DND-41 (cell line): ENCODE measurements around the gene DERL2.

Experiments used
- ATAC-seq: fragments of 200-7000 bp; cut with Tn5 transposase; 3 replicates; pipeline ENCODE4 v1.9.1; 2021; ENCODE audit warnings: low read depth; ENCODE audit not compliant: insufficient read depth
- DNase-seq: peaks from one replicate; pipeline ENCODE4 v3.0.0-alpha.2; 2020
- H2AFZ ChIP-seq: 2 replicates; pipeline ENCODE4 v1.6.0; 2012; ENCODE audit warnings: low read depth, low read length
- H3K27ac ChIP-seq: 2 replicates; pipeline ENCODE4 v1.5.1; 2012; ENCODE audit warnings: low read length, inconsistent platforms
- H3K27me3 ChIP-seq: fragments of 200-600 bp; sonication (generic); 2 replicates; pipeline ENCODE4 v1.6.0; 2012; ENCODE audit warnings: low read length, mild to moderate bottlenecking, inconsistent platforms; ENCODE audit not compliant: insufficient read depth, poor library complexity
- H3K36me3 ChIP-seq: 2 replicates; pipeline ENCODE4 v1.5.1; 2012; ENCODE audit warnings: low read length, inconsistent platforms; ENCODE audit not compliant: insufficient read depth
- H3K4me1 ChIP-seq: 2 replicates; pipeline ENCODE4 v1.5.1; 2012; ENCODE audit warnings: mild to moderate bottlenecking, low read length; ENCODE audit not compliant: insufficient read depth
- H3K4me2 ChIP-seq: 2 replicates; pipeline ENCODE4 v1.6.0; 2012; ENCODE audit warnings: mild to moderate bottlenecking, moderate library complexity, low read length, inconsistent platforms; ENCODE audit not compliant: insufficient read depth
- H3K4me3 ChIP-seq, 2 experiments: fragments of 200-600 bp in 1 of 2; shearing (Covaris generic) in 1 of 2; 2 replicates each; pipeline ENCODE4 v1.5.1; 2012 to 2016; ENCODE audit warnings: inconsistent platforms in 2 of 2, low read length in 2 of 2, mild to moderate bottlenecking in 2 of 2, low read depth in 1 of 2, moderate library complexity in 1 of 2
- H3K79me2 ChIP-seq: 2 replicates; pipeline ENCODE4 v1.6.0; 2012; ENCODE audit warnings: low read length, inconsistent platforms; ENCODE audit not compliant: insufficient read depth
- H3K9ac ChIP-seq: 2 replicates; pipeline ENCODE4 v1.6.0; 2012; ENCODE audit warnings: low read depth, mild to moderate bottlenecking, inconsistent platforms, low read length, moderate library complexity
- H3K9me3 ChIP-seq: 2 replicates; pipeline ENCODE4 v1.5.1; 2012; ENCODE audit warnings: low read length, moderate library complexity, mild to moderate bottlenecking, inconsistent platforms; ENCODE audit not compliant: insufficient read depth, severe bottlenecking
- H4K20me1 ChIP-seq: 2 replicates; pipeline ENCODE4 v1.6.0; 2012; ENCODE audit warnings: low read length; ENCODE audit not compliant: insufficient read depth
- EZH2 ChIP-seq: IDR thresholded peaks from 3 replicates; pipeline ENCODE4 v1.6.1; 2012; ENCODE audit warnings: borderline replicate concordance, low read depth, mild to moderate bottlenecking, moderate library complexity, low read length, inconsistent platforms; ENCODE audit not compliant: severe bottlenecking
- TF ChIP-seq, protein P1 (sequence below): IDR thresholded peaks from 2 replicates; pipeline ENCODE4 v1.5.1; 2012; ENCODE audit warnings: borderline replicate concordance, low read length, moderate library complexity, mild to moderate bottlenecking; ENCODE audit not compliant: poor library complexity, severe bottlenecking; ENCODE audit errors: extremely low read depth

DERL2 gene

DNA sequence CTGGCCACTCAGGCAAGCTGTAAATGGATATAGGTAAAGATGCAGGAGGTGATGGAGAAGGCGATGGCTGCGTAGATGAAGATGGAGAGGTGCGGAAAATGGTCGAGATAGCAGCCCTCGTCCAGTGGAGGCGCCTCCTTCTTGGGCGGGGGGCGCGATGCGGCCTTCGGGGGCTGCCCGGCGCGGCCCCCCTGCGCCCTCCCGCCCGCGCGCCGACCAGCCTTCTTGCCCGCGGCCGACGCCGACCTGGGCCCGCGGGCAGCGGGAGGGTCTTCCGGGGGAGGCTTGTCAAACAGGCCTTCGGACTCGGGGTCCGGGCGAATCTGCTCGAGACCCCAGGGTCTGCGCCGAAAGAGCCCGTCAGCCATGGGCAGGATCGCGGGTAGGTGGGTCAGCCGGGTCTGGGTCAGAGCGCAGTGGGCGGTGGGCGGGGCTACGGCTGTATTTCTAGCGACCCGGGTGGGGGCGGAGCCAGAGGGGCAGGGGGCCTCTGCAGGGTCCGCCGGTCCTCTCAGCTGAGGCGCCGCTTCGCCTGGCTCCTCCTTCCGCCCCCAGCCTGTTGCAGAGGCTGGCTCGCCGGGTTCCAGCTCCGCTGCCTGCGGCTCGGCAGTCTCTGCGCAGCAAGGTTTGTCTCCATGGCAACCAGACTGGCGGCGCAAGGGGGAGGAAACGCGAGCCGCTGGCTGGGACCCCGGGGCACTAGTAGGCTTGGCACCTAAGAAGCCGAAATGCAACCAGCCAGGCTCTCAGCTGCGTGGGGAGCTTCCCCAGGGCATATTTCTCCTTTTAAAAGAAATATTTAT is 14.8 kb upstream of the DERL2 start:
- H3K79me2 ChIP-seq, result no peaks in the 10 kb centered on the region
- peak; percentile 90 for DNase-seq
- no peaks in the 10 kb centered on the region; the same call in 1 of the 2 replicates for H4K20me1 ChIP-seq
- no peaks in the 10 kb centered on the region for H3K9me3 ChIP-seq
- H3K27me3 ChIP-seq, result no peaks in the 10 kb centered on the region
- H3K36me3 ChIP-seq, result no peaks in the 10 kb centered on the region
- H3K4me3 ChIP-seq, result peak overlapping the region; percentile 35 to 69; a peak in 3 of 4 replicates
- no peak overlapping the region; the same call in 1 of the 2 replicates for H3K27ac ChIP-seq
- H3K9ac ChIP-seq, result peak overlapping the region; percentile 55
- H3K4me1 ChIP-seq, result peaks cover 20% of the 10 kb centered on the region
- peak; percentile 99 for ATAC-seq
- H3K4me2 ChIP-seq, result peak overlapping the region; percentile 87
- TF ChIP-seq, protein P1, sequence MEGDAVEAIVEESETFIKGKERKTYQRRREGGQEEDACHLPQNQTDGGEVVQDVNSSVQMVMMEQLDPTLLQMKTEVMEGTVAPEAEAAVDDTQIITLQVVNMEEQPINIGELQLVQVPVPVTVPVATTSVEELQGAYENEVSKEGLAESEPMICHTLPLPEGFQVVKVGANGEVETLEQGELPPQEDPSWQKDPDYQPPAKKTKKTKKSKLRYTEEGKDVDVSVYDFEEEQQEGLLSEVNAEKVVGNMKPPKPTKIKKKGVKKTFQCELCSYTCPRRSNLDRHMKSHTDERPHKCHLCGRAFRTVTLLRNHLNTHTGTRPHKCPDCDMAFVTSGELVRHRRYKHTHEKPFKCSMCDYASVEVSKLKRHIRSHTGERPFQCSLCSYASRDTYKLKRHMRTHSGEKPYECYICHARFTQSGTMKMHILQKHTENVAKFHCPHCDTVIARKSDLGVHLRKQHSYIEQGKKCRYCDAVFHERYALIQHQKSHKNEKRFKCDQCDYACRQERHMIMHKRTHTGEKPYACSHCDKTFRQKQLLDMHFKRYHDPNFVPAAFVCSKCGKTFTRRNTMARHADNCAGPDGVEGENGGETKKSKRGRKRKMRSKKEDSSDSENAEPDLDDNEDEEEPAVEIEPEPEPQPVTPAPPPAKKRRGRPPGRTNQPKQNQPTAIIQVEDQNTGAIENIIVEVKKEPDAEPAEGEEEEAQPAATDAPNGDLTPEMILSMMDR, result no peak
- TF ChIP-seq EZH2, result no peak
- peak overlapping the region; percentile 75 for H2AFZ ChIP-seq

DNA sequence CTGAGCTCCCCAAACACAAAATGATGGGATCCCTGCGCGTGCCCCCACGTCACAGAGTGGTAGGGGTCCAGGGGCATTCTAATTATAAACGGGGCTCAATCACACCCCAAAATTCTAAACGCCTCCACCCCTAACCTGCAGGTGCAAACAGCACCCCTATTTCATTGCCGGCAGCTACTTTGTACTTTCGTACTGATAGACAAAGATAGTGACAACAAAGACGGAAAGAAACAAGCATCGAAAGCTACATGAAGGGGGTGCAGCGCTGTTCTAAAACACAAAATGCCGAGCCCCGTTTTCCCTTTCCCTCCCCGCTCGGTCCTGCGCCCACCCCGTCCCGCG is 14.2 kb upstream of the DERL2 start:
- Histone ChIP-seq H4K20me1 (no peaks in the 10 kb centered on the region; the same call in 1 of the 2 replicates), H3K4me3 (peak overlapping the region; percentile 35 to 69; a peak in 3 of 4 replicates), H2AFZ (peak overlapping the region; percentile 75), H3K4me2 (peak overlapping the region; percentile 87), H3K9me3 (no peaks in the 10 kb centered on the region), H3K36me3 (no peaks in the 10 kb centered on the region), H3K27ac (no peak overlapping the region; the same call in 1 of the 2 replicates), H3K79me2 (no peaks in the 10 kb centered on the region), H3K9ac (peak overlapping the region; percentile 55), H3K27me3 (no peaks in the 10 kb centered on the region), H3K4me1 (peaks cover 20% of the 10 kb centered on the region)
- ATAC-seq, result no peak
- TF ChIP-seq, protein P1, result no peak
- TF ChIP-seq EZH2, result no peak
- DNase-seq, result no peak

DNA sequence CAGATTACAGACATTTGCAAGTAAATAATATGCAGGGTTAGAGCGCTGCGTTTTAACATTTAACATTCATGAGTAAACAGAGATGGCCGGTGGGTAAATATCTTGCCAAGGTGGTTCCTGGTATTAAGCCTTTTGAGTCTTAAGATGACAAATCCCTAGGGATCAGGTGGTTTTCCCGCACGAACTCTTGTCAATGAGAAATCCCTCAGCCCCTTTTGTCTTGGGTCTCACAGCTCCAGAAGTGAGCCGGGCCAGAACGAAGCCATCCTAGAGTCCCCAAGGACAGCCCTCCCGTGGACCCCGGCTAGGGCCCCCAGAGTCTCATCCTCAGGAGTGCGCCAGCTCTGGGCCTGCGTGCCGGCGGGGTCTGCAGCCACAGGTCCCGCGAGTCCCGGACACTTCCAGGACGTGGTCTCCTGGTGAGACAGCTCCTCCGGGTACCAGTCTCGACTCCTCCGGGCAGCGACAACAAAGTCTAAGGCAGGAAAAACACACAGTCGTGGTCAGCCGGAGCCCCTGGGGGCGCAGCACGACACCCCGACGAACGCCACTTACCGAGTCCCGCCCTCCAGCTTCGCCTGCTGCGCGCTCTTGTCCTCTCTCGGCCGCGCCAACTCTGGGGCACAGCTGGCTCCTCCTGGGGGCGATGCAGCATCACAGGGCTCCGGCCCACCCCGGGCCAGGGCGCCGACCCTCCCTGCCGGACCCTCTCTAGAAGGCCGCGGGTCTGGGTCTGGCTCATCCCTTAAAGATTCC is 13.7 kb upstream of the DERL2 start:
- H3K9me3 ChIP-seq, result no peaks in the 10 kb centered on the region
- no peak overlapping the region for H2AFZ ChIP-seq
- H3K27me3 ChIP-seq, result no peaks in the 10 kb centered on the region
- no peak for DNase-seq
- no peaks in the 10 kb centered on the region; the same call in 1 of the 2 replicates for H4K20me1 ChIP-seq
- H3K4me2 ChIP-seq, result peak overlapping the region; percentile 87
- H3K4me1 ChIP-seq, result peaks cover 20% of the 10 kb centered on the region
- no peaks in the 10 kb centered on the region for H3K36me3 ChIP-seq
- H3K4me3 ChIP-seq, result peak overlapping the region in 1 of 2 experiments; percentile 69; a peak in 2 of 4 replicates
- no peak for ATAC-seq
- no peaks in the 10 kb centered on the region for H3K79me2 ChIP-seq
- peak overlapping the region; percentile 55; the same call in 1 of the 2 replicates for H3K9ac ChIP-seq
- H3K27ac ChIP-seq, result no peak overlapping the region
- TF ChIP-seq, protein P1, result no peak
- no peak for TF ChIP-seq EZH2
